Sigmoid colon (tissue), 4 donors: Measurements from ENCODE around the gene RAB20.

Experiments used
- CTCF ChIP-seq, 4 experiments: fragments of 450-650 bp in 3 of 4; fragments of 200-600 bp in 1 of 4; IDR thresholded peaks; one replicate each; pipeline ENCODE4 v1.5.1; 2016 to 2019; ENCODE audit warnings: antibody characterized with exemption in 4 of 4, mild to moderate bottlenecking in 3 of 4, moderate library complexity in 2 of 4
- POLR2A ChIP-seq, 2 donors: fragments of 450-650 bp; IDR thresholded peaks; one replicate each; pipeline ENCODE4 v1.6.1; 2016; ENCODE audit warnings: antibody characterized with exemption in 2 of 2, mild to moderate bottlenecking in 2 of 2, moderate library complexity in 2 of 2
- POLR2AphosphoS5 ChIP-seq, 4 donors: sonication (generic); formaldehyde crosslinking; IDR thresholded peaks; one replicate each; pipeline ENCODE4 v1.6.1; 2017; ENCODE audit warnings: antibody characterized with exemption in 4 of 4

- TF ChIP-seq CTCF (IDR thresholded peaks at IDR 0.05) (no peak), POLR2A (IDR thresholded peaks at IDR 0.05) (no peak), POLR2AphosphoS5 (IDR thresholded peaks at IDR 0.05) (no peak)
Measured at GRCh38 chr13:110597041-110597689, 35.6 kb upstream of the RAB20 start.
